SKM-1 treated with dmso at 0.1 percent for 144 hours (cell line): ENCODE data around the gene UBAP1.
"Not testable (repeated sequence)": the region's sequence is repeated elsewhere in the genome, so short reads cannot be mapped to it uniquely, and the experiment has no call there.

ENCODE experiments used
- DNase-seq: peaks from one replicate; lab custom pipeline; 2025; ENCODE audit not compliant: unreplicated experiment; lab: John Stamatoyannopoulos, UW

The UBAP1 gene

DNA sequence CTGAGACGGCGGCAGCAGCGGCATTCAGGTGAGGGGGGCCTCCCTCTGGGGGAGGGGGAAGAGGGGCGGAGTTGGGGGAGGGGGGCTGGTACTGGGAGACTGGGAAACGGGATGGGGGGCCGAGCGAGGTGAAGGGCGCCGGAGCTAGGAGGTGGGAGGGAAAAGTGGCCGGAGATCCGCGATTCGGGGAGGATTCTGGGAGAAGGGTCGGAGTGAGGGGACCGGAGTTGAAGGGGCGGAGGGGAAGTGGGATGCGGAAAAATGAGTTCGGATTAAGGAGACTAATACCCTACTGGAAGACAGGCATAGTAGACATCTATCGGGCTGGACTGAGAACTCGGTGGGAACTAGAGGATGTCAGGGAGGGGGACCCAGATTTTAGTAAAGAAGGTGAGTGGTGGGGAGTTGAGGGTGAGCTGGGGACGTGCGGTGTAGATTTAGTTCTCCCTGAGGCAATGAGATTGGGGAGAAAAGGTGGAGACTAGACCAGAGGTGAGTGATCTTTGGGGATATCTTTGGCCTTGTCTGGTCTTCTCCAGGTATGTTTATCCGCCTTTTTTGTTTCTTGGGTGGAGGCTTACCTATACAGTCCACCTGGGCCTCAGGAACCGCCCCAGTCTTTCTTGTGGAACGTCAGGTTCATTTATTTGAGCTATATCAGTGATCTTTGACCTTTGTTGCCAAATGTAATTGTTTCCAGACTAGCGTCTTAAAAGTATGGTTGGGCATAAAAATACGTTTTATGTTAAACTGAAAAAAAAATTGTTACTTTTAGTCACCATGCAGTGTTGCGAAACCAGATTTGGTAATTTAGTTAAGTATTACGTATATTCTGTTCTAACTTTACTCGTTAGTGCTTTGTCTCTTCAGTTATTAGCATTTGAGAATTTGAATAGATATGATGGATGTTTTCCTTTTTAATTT is 632 bp downstream of the UBAP1 start:
- DNase-seq = peak; percentile 44

- peak; percentile 77 for DNase-seq
Observed at GRCh38 chr9:34185778-34186551, 7.1 kb downstream of the UBAP1 start.

GRCh38 chr9:34187891-34188240 is 9.0 kb downstream of the UBAP1 start:
- no peak for DNase-seq

GRCh38 chr9:34190996-34191892 is 12.4 kb downstream of the UBAP1 start:
- no peak for DNase-seq

- DNase-seq = no peak
Observed at GRCh38 chr9:34195143-34195542, 16.3 kb downstream of the UBAP1 start.

GRCh38 chr9:34197286-34197685 is 18.4 kb downstream of the UBAP1 start:
- DNase-seq = not testable (repeated sequence)

DNA sequence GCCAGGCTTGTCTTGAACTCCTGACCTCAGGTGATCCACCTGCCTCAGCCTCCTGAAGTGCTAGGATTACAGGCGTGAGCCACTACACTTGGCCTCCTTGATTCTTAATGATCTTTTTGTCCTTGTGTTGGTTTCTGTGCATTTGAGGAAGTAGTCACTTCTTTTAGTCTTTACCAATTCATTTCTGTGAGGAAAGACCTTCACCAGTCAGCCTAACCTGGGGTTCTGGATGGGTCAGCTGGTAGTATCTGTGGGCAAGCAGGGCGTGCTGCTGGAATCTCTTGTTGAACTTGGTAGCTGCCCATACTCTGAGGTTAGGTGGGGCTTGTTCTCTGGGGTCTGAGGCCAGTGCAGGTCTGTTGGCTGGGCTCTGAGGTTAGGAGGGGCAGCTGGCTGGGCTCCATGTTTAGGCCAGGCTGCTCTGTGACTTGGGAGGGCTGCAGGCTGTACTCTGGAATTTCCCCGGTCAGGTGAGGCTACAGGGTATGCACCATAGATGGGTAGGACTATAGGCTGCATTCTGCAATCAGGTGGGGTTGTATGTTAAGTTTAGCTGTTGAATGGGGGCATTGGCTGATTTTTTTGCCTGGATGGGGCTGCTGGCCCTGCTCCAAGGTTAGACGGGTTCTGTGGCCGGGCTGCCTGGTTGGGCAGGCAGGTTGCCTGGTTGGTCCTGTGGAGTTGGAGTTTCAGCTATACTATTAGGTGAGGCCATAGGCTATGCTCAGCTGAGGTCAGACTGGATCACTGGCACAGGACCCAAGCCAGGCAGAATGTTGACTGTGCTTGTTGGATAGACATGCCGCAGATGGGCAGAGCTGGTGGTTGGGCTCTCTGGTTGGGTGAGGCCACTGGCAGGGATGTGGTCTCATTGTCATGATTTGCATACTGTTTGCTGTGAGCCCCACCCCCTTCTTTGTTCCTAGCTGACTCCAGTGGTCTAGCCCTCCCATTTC is 19.2 kb downstream of the UBAP1 start:
- DNase-seq = peak; percentile 18

GRCh38 chr9:34200092-34200491 is 21.2 kb downstream of the UBAP1 start:
- no peak for DNase-seq

DNA sequence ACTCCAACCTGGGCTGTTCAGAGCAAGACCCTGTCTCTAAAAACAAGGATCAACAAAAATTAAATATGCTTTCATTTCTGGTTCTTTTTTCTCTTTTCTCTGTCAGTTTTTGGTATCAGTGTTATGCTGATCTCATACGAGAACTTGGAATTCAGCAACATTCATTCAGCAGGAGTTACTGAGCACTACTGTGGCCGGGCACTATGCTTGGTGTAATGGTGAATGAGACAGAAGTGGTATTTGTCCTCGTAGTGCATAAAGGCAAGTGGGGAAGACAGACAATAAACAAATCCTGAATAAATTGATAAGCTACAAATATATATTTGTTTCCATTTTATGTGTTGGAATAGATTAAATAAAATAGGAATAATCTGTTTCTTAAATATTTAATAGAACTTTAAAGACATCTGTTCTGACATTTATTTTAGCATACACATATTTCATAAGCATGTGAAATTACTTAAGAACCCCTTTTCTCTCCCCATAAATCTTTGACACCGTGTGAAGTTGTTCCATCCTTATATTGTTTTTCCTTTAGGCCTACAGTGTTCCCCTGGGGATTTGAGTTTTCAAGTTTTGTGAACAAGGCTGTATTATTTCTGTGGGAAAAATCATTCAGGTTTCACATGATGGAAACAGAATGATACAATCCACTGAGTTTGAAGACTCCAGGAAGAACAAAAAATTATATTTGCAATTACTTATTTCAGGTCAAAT is 24.6 kb downstream of the UBAP1 start:
- DNase-seq = no peak

DNA sequence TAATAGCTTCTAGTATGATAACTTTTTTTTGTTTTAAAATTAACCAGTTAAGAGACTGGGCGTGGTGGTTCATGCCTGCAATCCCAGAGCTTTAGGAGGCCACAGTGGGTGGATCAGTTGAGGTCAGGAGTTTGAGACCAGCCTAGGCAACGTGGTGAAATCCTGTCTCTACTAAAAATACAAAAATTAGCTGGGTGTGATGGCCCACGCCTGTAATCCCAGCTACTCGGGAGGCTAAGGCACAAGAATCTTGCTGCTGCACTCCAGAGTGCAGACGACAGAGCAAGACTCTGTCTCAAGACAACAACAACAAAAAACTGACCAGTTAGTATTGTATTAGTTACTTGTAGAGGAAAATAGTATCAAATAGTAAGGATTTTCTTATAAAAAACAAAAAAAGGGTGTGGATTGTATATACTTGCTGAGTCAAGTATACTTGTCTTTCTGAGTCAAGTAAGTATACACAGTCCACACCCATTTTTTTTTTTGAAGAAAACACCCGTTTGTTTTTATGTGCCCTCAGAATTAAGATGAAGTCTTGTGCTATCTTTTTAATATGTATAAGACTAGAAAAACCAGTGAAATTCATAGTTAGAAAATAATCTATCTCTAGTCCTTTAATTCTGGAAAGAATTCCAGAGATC is 25.3 kb downstream of the UBAP1 start:
- DNase-seq = no peak

GRCh38 chr9:34205102-34205501 is 26.3 kb downstream of the UBAP1 start:
- no peak for DNase-seq

DNA sequence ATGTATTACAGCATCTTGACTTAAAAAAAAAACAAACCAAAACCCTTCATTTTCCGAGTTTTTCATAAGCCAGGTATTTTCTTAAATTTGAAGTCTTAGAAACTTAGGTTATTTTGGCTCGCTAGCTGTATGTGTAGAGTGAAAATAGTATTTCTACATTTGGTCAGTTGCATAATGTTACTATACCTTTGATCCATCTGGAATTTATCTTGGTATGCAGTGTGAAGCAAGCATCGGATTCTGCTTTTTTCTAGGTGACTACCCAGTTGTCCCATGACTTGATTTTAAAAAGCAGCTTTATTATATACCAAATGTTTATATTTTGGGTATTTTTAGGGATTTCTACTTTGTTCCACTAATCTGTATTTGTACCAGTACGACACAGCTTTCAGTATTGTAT is 27.7 kb downstream of the UBAP1 start:
- no peak for DNase-seq

DNA sequence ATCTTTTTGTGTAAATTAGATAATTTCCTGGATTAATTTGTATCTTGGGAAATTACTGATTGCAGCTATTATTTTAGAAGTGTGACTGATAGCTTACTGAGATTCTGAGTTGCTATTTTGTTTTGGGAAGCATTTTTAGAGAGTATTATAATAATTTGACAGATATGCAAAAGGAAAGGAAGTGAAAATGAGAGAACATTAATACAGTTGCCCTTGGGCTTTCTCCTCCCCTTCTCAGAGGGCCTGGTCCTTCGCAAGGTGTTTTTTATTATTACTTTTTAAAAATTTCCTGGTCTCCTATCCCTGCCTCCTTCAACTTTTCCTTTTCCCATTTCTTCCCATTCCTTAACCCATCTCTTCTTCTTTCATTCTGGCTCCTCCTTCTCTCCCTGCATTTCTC is 32.6 kb downstream of the UBAP1 start:
- DNase-seq = no peak

DNA sequence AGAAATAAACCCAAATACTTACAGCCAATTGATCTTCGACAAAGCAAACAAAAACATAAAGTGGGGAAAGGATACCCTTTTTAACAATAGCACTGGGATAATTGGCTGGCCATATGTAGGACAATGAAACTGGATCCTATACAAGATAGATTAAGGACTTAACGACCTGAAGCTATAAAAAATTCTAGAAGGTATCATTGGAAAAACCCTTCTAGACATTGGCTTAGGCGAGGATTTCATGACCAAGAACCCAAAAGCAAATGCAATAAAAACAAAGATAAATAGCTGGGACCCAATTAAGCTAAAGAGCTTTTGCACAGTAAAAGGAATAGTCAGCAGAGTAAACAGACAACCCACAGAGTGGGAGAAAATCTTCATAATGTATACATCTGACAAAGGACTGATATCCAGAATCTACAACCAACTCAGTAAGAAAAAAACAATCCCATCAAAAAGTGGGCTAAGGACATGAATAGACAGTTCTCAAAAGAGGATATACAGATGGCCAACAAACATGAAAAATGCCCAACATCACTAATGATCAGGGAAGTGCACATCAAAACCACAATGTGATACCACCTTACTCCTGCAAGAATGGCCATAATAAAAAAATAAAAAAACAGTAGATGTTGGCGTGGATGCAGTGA is 35.6 kb downstream of the UBAP1 start:
- DNase-seq = not testable (repeated sequence)

- DNase-seq = no peak
Observed at GRCh38 chr9:34216325-34216724, 37.5 kb downstream of the UBAP1 start.

DNA sequence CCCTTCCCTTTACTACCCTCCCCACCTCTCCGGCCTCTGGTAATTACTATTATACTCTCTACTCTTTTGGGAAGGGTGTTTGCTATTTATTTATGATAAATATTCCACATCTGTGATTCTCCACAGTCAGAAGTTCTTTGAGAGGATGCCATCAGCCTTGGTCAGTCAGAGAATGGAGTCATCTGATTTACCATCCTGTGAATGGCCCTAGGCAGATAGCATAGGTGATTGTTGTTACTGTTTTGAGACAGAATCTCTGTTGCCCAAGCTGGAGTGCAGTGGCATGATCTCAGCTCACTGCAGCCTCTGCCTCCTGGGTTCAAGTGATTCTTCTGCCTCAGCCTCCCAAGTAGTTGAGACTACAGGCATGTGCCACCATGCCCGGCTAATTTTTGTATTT is 38.2 kb downstream of the UBAP1 start:
- not testable (repeated sequence) for DNase-seq

DNA sequence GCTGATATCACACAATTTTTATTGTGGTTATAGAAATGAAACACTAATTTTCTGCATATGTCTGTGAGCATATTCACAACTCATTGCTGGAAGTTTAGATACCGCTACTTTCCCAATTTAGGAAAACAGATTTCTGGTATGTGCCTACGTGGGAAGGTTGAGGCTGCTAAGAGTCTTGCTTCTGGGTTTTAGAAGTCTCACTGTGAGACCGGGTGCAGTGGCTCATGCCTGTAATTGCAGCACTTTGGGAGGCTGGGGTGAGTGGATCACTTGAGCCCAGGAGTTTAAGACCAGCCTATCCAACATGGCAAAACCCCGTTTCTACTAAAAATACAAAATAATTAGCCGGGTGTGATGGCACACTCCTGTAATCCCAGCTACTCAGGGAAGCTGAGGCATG is 39.6 kb downstream of the UBAP1 start:
- no peak for DNase-seq

DNA sequence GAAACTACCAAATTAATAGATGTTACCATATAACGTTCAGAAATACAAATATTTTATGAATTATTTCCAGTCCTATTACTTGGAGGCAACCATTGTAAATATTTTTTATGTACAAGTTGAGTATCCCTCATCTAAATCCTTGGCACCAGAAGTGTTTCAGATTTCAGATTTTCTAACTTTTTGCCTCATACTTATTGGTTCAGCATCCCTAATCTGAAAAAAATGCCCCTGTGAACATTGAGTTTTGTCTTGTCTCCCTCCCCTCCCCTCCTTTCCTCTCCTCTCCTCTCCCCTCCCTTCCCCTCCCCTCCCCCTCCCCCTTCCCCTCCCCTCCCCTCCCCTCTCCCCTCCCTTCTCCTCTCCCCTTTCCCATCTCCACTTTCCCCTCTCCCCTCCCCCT is 40.6 kb downstream of the UBAP1 start:
- no peak for DNase-seq
